ENCODE results near the gene BMERB1. TPM values are rescaled to one million over a fixed set of nuclear protein-coding genes. Genes with fewer than 3 reads are reported as not detected.

The BMERB1 gene
- total and polyA plus RNA-seq, 9 of the 15 experiments (the other 6 are each of a cell fraction or from before 2014, with no cell fraction given), result 0.29 to 2.9 (median 0.94) TPM

DNA sequence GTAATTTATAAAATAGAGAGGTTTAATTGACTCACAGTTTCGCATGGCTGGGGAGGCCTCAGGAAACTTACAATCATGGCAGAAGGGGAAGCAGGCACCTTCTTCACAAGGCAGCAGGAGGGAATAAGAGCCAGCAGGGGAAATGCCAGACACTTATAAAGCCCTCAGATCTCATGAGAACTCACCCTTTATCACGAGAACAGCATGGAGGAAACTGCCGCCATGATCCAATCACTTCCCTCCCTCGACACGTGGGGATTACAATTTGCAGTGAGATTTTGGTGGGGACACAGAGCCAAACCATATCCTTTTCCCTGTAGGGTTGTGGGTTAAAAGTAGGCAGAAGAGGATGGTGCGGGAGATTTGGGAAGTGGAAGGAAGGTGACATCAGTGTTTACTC is 101.4 kb downstream of the BMERB1 start (continued):
- no peak for TF ChIP-seq MBD1 (CRISPR knock-in tag; IDR thresholded peaks at IDR 0.05)
- no peak for TF ChIP-seq GATAD2B (IDR thresholded peaks at IDR 0.05; ENCODE audit: borderline replicate concordance)
- TF ChIP-seq L3MBTL2 (IDR thresholded peaks at IDR 0.05), result peak; percentile 82
- TF ChIP-seq, protein P1, sequence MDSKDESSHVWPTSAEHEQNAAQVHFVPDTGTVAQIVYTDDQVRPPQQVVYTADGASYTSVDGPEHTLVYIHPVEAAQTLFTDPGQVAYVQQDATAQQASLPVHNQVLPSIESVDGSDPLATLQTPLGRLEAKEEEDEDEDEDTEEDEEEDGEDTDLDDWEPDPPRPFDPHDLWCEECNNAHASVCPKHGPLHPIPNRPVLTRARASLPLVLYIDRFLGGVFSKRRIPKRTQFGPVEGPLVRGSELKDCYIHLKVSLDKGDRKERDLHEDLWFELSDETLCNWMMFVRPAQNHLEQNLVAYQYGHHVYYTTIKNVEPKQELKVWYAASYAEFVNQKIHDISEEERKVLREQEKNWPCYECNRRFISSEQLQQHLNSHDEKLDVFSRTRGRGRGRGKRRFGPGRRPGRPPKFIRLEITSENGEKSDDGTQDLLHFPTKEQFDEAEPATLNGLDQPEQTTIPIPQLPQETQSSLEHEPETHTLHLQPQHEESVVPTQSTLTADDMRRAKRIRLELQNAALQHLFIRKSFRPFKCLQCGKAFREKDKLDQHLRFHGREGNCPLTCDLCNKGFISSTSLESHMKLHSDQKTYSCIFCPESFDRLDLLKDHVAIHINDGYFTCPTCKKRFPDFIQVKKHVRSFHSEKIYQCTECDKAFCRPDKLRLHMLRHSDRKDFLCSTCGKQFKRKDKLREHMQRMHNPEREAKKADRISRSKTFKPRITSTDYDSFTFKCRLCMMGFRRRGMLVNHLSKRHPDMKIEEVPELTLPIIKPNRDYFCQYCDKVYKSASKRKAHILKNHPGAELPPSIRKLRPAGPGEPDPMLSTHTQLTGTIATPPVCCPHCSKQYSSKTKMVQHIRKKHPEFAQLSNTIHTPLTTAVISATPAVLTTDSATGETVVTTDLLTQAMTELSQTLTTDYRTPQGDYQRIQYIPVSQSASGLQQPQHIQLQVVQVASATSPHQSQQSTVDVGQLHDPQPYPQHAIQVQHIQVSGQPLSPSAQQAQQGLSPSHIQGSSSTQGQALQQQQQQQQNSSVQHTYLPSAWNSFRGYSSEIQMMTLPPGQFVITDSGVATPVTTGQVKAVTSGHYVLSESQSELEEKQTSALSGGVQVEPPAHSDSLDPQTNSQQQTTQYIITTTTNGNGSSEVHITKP (IDR thresholded peaks at IDR 0.05; ENCODE audit: partially characterized antibody), result peak; percentile 16
- TF ChIP-seq CBX5 (IDR thresholded peaks at IDR 0.05; ENCODE audit: borderline replicate concordance, low read depth), result no peak
- TF ChIP-seq ZEB2 (IDR thresholded peaks at IDR 0.05), result no peak
- TF ChIP-seq NEUROD1 (IDR thresholded peaks at IDR 0.05; ENCODE audit: borderline replicate concordance, low read depth, low read length, partially characterized antibody), result no peak
- TF ChIP-seq E2F6 (IDR thresholded peaks at IDR 0.05; ENCODE audit: borderline replicate concordance in 1 of 2, extremely low read depth in 1 of 2, insufficient read depth in 1 of 2, insufficient read length in 1 of 2, low read depth in 1 of 2, low read length in 1 of 2, poor library complexity in 1 of 2, severe bottlenecking in 1 of 2), result peak; percentile 79 to 82
- no peak for TF ChIP-seq GABPB2 (CRISPR knock-in tag; conservative IDR thresholded peaks at IDR 0.05)
- TF ChIP-seq PHTF2 (CRISPR knock-in tag; IDR thresholded peaks at IDR 0.05), result no peak
- no peak for TF ChIP-seq JUN (IDR thresholded peaks at IDR 0.05; ENCODE audit: borderline replicate concordance, low read depth, low read length)
- TF ChIP-seq JUN (CRISPR knock-in tag; IDR thresholded peaks at IDR 0.05; ENCODE audit: borderline replicate concordance), result no peak
- TF ChIP-seq, protein P2, sequence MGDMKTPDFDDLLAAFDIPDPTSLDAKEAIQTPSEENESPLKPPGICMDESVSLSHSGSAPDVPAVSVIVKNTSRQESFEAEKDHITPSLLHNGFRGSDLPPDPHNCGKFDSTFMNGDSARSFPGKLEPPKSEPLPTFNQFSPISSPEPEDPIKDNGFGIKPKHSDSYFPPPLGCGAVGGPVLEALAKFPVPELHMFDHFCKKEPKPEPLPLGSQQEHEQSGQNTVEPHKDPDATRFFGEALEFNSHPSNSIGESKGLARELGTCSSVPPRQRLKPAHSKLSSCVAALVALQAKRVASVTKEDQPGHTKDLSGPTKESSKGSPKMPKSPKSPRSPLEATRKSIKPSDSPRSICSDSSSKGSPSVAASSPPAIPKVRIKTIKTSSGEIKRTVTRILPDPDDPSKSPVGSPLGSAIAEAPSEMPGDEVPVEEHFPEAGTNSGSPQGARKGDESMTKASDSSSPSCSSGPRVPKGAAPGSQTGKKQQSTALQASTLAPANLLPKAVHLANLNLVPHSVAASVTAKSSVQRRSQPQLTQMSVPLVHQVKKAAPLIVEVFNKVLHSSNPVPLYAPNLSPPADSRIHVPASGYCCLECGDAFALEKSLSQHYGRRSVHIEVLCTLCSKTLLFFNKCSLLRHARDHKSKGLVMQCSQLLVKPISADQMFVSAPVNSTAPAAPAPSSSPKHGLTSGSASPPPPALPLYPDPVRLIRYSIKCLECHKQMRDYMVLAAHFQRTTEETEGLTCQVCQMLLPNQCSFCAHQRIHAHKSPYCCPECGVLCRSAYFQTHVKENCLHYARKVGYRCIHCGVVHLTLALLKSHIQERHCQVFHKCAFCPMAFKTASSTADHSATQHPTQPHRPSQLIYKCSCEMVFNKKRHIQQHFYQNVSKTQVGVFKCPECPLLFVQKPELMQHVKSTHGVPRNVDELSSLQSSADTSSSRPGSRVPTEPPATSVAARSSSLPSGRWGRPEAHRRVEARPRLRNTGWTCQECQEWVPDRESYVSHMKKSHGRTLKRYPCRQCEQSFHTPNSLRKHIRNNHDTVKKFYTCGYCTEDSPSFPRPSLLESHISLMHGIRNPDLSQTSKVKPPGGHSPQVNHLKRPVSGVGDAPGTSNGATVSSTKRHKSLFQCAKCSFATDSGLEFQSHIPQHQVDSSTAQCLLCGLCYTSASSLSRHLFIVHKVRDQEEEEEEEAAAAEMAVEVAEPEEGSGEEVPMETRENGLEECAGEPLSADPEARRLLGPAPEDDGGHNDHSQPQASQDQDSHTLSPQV (IDR thresholded peaks at IDR 0.05), result peak; percentile 72
- TF ChIP-seq HDAC8 (tag; IDR thresholded peaks at IDR 0.05), result no peak
- no peak for TF ChIP-seq U2AF2 (optimal IDR thresholded peaks at IDR 0.05; ENCODE audit: low read depth, low read length)
- no peak for TF ChIP-seq ZNF584 (CRISPR knock-in tag; IDR thresholded peaks at IDR 0.05; ENCODE audit: low read depth)
- TF ChIP-seq POLR2G (IDR thresholded peaks at IDR 0.05; ENCODE audit: low read depth, low read length), result no peak

Data from K562 (cell line).